HepG2 (cell line): ENCODE data around the gene MRPL51. TPM values are rescaled to one million over a fixed set of nuclear protein-coding genes. Genes with fewer than 3 reads are reported as not detected.

Source experiments
- ARNT ChIP-seq: fragments of 450-650 bp; IDR thresholded peaks from 2 replicates; pipeline ENCODE4 v1.6.1; 2017
- CHCHD3 ChIP-seq: sonication (generic); formaldehyde crosslinking; IDR thresholded peaks from 2 replicates; pipeline ENCODE4 v1.8.0; 2022; ENCODE audit warnings: mild to moderate bottlenecking, missing genetic modification reagents, moderate library complexity
- ELF1 ChIP-seq: sonication (generic); formaldehyde crosslinking; IDR thresholded peaks from 2 replicates; pipeline ENCODE4 v1.4.0; 2020; ENCODE audit warnings: missing genetic modification reagents
- ETV6 ChIP-seq: sonication (generic); formaldehyde crosslinking; conservative IDR thresholded peaks from 2 replicates; pipeline ENCODE4 v1.4.0; 2020; ENCODE audit warnings: missing genetic modification reagents
- HES4 ChIP-seq: sonication (generic); formaldehyde crosslinking; IDR thresholded peaks from 2 replicates; pipeline ENCODE4 v1.9.0; 2021; ENCODE audit warnings: mild to moderate bottlenecking, missing genetic modification reagents, borderline replicate concordance
- HINFP ChIP-seq: sonication (generic); formaldehyde crosslinking; IDR thresholded peaks from 2 replicates; pipeline ENCODE4 v1.4.0; 2020; ENCODE audit warnings: low read depth, mild to moderate bottlenecking, missing genetic modification reagents
- LRRFIP1 ChIP-seq: sonication (generic); formaldehyde crosslinking; conservative IDR thresholded peaks from 2 replicates; pipeline ENCODE4 v1.4.0; 2020; ENCODE audit warnings: missing genetic modification reagents
- MBD4 ChIP-seq: IDR thresholded peaks from 2 replicates; pipeline ENCODE4 v1.6.1; 2012; ENCODE audit warnings: low read length, inconsistent platforms, borderline replicate concordance
- NFE2 ChIP-seq: sonication (generic); formaldehyde crosslinking; IDR thresholded peaks from 2 replicates; pipeline ENCODE4 v1.4.0; 2020; ENCODE audit warnings: missing genetic modification reagents
- THAP11 ChIP-seq: IDR thresholded peaks from 2 replicates; pipeline ENCODE4 v1.6.1; 2016; ENCODE audit warnings: missing biosample characterization, missing genetic modification reagents
- TRIM24 ChIP-seq: sonication (generic); formaldehyde crosslinking; IDR thresholded peaks from 2 replicates; pipeline ENCODE4 v1.8.0; 2022; ENCODE audit warnings: mild to moderate bottlenecking, missing genetic modification reagents
- ZBTB20 ChIP-seq: sonication (generic); formaldehyde crosslinking; IDR thresholded peaks from 2 replicates; pipeline ENCODE4 v1.8.1; 2023; ENCODE audit warnings: missing genetic modification reagents, low read depth, mild to moderate bottlenecking, borderline replicate concordance
- ZBTB38 ChIP-seq: sonication (generic); formaldehyde crosslinking; IDR thresholded peaks from 2 replicates; pipeline ENCODE4 v1.5.1; 2020; ENCODE audit warnings: mild to moderate bottlenecking, missing genetic modification reagents
- ZBTB8A ChIP-seq: sonication (generic); formaldehyde crosslinking; IDR thresholded peaks from 2 replicates; pipeline ENCODE4 v1.4.0; 2020; ENCODE audit warnings: mild to moderate bottlenecking, low read depth, missing genetic modification reagents, borderline replicate concordance
- ZNF24 ChIP-seq: fragments of 450-650 bp; IDR thresholded peaks from 2 replicates; pipeline ENCODE4 v1.6.1; 2017; ENCODE audit warnings: antibody characterized with exemption, mild to moderate bottlenecking
- ZNF3 ChIP-seq: IDR thresholded peaks from 2 replicates; pipeline ENCODE4 v1.7.0; 2017; ENCODE audit warnings: inconsistent platforms
- ZNF33B ChIP-seq: sonication (generic); formaldehyde crosslinking; IDR thresholded peaks from 2 replicates; pipeline ENCODE4 v1.5.1; 2020; ENCODE audit warnings: mild to moderate bottlenecking, missing genetic modification reagents
- ZNF549 ChIP-seq: sonication (generic); formaldehyde crosslinking; IDR thresholded peaks from 2 replicates; pipeline ENCODE4 v1.5.0; 2020; ENCODE audit warnings: missing genetic modification reagents
- ZSCAN31 ChIP-seq: sonication (generic); formaldehyde crosslinking; IDR thresholded peaks from 2 replicates; pipeline ENCODE4 v1.5.0; 2020; ENCODE audit warnings: low read depth, mild to moderate bottlenecking, missing genetic modification reagents
- polyA plus RNA-seq, 8 experiments: library from polyadenylated mRNA; depleted of rRNA in 3 of 8; stranded (reverse) in 7 of 8; unstranded in 1 of 8; fragments of >200 nt; fragmentation: Illumina TruSeq in 4 of 8; extraction: Trizol in 4 of 8; gene quantifications; 2 replicates each; pipeline versions ENCODE4 v1.2.1 to v1.2.3, GENCODE V29; 2011 to 2016; ENCODE audit warnings: low read depth in 4 of 8, missing spikeins in 1 of 8, mixed read lengths in 1 of 8; ENCODE audit not compliant: insufficient read depth in 1 of 8
- total RNA-seq, 5 experiments: library from RNA; depleted of rRNA; stranded (reverse); fragments of >200 nt; fragmentation: Illumina TruSeq; extraction: Trizol; gene quantifications; 2 replicates each; pipeline ENCODE4 v1.2.3, GENCODE V29; 2016; ENCODE audit warnings: low read depth in 1 of 5
- TF ChIP-seq, protein P1 (sequence below): sonication (generic); IDR thresholded peaks from 2 replicates; pipeline ENCODE4 v1.6.1; 2016; ENCODE audit warnings: low read depth, borderline replicate concordance
- TF ChIP-seq, protein P2 (sequence below): sonication (generic); formaldehyde crosslinking; IDR thresholded peaks from 2 replicates; pipeline ENCODE4 v1.5.0; 2020; ENCODE audit warnings: missing genetic modification reagents, mild to moderate bottlenecking, borderline replicate concordance
- TF ChIP-seq, protein P3 (sequence below): sonication (generic); formaldehyde crosslinking; IDR thresholded peaks from 2 replicates; pipeline ENCODE4 v1.4.0; 2020; ENCODE audit warnings: mild to moderate bottlenecking, low read depth, missing genetic modification reagents

Gene MRPL51
- total and polyA plus RNA-seq, 2 of the 13 experiments (the other 11 are each of a cell fraction or from before 2014, with no cell fraction given) = 64.8 to 278 TPM

DNA sequence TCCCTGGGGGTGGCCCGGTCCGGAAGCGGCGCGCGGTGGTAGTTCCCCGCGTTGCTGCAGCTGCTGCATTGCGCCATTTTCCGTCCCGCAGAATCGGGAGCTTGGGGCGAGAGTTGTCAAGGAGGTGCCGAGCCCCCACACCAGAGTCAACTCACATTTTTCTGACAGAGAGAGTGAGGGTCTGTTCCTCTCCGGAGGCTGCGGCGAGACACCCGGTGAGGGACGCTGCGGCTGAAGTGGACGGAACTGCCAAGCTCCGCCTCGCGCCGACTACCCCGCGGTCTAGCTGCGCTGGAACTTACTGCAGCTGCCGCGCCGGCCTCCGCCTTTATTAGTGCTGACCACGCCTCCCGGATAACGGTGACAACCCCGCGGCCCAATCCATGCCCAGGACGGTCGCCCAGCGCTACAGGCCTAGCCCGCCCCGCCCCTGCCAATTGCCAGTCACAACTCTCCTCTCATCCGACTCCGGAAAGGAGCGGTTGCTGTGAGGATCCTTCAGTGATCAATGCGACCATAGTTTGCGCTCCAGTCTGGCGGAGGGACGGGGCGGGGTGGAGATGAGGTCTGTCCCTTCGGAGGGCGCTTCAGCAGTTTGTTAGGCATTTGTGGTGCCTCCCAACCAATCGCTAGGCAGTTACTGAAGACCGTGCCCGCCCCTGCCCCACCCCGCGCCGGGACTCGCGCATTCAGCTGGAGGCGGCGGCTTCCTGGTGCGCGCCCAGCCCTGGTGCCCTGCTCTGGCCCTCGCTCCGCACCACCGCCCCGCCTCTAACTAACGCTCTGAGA lies 22.5 kb downstream of the MRPL51 start, which contains the start of gene VAMP1 (continued):
- TF ChIP-seq, protein P1, sequence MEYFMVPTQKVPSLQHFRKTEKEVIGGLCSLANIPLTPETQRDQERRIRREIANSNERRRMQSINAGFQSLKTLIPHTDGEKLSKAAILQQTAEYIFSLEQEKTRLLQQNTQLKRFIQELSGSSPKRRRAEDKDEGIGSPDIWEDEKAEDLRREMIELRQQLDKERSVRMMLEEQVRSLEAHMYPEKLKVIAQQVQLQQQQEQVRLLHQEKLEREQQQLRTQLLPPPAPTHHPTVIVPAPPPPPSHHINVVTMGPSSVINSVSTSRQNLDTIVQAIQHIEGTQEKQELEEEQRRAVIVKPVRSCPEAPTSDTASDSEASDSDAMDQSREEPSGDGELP = peak; percentile 75; the same call in 1 of the 2 replicates
- TF ChIP-seq, protein P2, sequence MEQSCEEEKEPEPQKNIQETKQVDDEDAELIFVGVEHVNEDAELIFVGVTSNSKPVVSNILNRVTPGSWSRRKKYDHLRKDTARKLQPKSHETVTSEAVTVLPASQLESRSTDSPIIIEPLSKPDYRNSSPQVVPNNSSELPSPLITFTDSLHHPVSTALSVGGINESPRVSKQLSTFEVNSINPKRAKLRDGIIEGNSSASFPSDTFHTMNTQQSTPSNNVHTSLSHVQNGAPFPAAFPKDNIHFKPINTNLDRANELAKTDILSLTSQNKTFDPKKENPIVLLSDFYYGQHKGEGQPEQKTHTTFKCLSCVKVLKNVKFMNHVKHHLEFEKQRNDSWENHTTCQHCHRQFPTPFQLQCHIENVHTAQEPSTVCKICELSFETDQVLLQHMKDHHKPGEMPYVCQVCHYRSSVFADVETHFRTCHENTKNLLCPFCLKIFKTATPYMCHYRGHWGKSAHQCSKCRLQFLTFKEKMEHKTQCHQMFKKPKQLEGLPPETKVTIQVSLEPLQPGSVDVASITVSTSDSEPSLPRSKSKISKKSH (CRISPR knock-in tag) = peak; percentile 71; the same call in 1 of the 2 replicates
- TF ChIP-seq THAP11 (CRISPR knock-in tag) (peak; percentile 64), CHCHD3 (CRISPR knock-in tag) (no peak), HINFP (CRISPR knock-in tag) (0 out of 2 replicates have a peak, but pooled peaks have one; percentile 68), ETV6 (peak; percentile 82), ZNF24 (no peak), ZNF3 (CRISPR knock-in tag) (no peak), ZBTB38 (peak; percentile 39; the same call in 1 of the 2 replicates), ZSCAN31 (peak; percentile 92), ARNT (no peak), HES4 (peak; percentile 77; the same call in 1 of the 2 replicates), ZNF33B (CRISPR knock-in tag) (no peak), ZBTB20 (CRISPR knock-in tag) (0 out of 2 replicates have a peak, but pooled peaks have one; percentile 60), TRIM24 (CRISPR knock-in tag) (no peak), ZNF549 (CRISPR knock-in tag) (peak; percentile 73; the same call in 1 of the 2 replicates), LRRFIP1 (CRISPR knock-in tag) (no peak), ELF1 (CRISPR knock-in tag) (peak; percentile 76), ZBTB8A (CRISPR knock-in tag) (0 out of 2 replicates have a peak, but pooled peaks have one; percentile 76), MBD4 (no peak), NFE2 (CRISPR knock-in tag) (no peak)
- TF ChIP-seq, protein P3, sequence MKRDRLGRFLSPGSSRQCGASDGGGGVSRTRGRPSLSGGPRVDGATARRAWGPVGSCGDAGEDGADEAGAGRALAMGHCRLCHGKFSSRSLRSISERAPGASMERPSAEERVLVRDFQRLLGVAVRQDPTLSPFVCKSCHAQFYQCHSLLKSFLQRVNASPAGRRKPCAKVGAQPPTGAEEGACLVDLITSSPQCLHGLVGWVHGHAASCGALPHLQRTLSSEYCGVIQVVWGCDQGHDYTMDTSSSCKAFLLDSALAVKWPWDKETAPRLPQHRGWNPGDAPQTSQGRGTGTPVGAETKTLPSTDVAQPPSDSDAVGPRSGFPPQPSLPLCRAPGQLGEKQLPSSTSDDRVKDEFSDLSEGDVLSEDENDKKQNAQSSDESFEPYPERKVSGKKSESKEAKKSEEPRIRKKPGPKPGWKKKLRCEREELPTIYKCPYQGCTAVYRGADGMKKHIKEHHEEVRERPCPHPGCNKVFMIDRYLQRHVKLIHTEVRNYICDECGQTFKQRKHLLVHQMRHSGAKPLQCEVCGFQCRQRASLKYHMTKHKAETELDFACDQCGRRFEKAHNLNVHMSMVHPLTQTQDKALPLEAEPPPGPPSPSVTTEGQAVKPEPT (CRISPR knock-in tag) = no peak
